Epidermal melanocyte (primary cell): ENCODE results near the gene SDK1.
A peak's percentile ranks its signal among the peaks of the same experiment; 100 is the strongest.

Experiments used
- DNase-seq: peaks from one replicate; pipeline ENCODE4 v3.0.0; 2011; ENCODE audit warnings: low spot score; ENCODE audit not compliant: insufficient read length

The SDK1 gene

GRCh38 chr7:3780016-3780415, 479.0 kb downstream of the SDK1 start:
- DNase-seq = no peak

GRCh38 chr7:3780525-3780924, 479.5 kb downstream of the SDK1 start:
- DNase-seq = no peak

DNA sequence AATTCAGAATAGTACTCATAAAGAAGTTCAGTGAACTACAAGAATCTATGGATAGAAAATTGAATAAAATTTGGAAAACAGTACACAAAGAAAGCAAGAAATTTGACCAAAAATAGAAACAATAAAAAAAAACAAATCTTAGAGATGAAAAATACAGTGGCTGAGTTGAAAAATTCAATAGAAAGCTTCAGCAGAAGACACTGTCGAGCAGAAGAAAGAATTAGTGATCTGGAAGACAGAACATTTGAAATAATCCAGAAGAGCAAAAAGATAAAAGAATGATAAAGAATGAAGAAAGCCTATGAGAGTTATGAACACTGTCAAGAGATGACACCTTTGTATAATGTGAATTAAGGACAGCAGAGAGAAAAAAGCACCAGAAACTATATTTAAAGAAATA, 480.6 kb downstream of the SDK1 start:
- DNase-seq = no peak

DNA sequence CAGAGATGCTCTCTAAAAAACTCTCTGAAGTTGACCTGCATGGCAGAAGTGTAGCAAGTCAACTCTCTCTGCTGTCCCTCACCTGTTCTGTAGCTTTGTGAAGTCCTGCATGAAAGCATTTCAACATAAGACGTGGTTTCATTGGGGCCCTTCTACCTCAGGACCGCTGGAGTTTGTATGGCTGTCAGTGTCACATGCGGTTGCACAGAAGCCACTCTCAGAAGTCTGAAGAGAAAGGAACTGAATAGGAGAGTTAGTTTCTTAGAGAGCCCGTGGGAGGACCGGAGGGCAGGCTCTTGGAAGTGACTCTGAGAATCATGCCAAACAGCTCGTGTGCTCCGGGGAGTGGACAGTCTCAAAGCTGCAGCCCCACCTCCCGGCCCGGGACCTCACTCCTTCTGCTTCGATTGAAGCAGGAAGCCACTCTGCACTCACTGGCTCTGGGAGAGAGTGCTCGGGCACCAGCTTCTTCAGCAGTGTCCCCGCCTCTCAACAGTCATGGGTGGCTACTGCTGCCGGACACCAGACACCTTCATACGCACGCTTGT, 486.7 kb downstream of the SDK1 start:
- DNase-seq = no peak

GRCh38 chr7:3790803-3791202, 489.8 kb downstream of the SDK1 start:
- no peak for DNase-seq

DNA sequence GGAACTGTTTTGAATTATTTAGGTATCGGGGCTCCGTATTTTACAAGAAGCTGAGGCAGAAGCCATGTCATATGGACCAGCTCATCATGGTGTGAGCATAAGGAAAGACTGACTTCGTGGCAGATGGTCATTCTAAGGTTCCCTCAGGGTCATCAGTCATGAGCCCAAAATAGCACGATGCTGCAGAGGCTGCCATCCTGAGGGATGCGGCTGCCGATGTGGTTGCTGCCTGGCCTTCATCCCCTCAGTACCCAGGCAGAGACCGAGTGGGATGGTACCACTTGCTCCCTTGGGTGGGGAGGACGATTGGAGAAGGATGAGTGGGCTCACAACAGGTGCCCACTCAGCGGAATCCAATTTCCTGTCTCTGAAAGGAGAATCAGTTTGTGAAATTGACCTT, 490.3 kb downstream of the SDK1 start:
- DNase-seq = no peak

GRCh38 chr7:3795141-3795540, 494.1 kb downstream of the SDK1 start:
- DNase-seq = no peak

- no peak for DNase-seq
Measured at GRCh38 chr7:3795781-3796180, 494.7 kb downstream of the SDK1 start.

DNA sequence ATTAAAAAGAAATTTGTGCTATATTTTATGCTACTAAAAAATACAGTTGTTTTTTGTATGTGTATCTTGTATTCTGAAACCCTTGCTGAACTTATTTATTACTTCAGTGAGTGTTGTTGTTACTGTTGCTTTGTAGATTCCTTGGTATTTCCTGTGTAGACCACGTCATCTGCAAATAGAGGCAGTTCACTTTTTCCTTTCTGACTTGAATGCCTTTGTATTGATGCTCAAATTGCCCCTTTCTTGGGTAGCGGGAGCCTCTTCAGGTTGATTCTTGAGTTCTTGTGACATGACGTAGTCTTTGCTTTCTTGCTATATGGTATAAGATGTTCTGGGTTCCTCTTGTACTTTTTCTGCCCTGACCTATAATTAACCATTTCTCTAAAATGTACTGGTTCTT, 504.1 kb downstream of the SDK1 start:
- no peak for DNase-seq

GRCh38 chr7:3806516-3806915, 505.5 kb downstream of the SDK1 start:
- DNase-seq = no peak

DNA sequence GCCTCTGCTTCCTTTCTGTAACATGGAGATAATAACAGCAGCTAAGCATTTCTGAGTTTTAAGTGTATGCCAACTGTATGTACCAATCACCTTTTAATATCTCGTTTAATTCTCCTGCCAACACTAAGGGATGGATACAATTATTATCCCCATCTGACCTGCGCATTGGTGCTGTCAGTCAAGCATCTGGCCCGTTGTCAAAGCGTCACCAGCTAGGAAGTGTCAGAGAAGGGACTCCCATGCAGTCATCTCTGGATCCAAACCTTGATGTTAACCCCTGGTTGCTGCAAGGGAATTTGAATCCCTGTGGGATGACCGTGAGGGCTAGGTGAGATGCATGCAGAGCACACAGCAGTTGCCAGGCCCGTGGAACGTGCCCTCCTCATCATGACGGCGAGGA, 506.8 kb downstream of the SDK1 start:
- DNase-seq = no peak

- DNase-seq = no peak
Measured at GRCh38 chr7:3821488-3821887, 520.4 kb downstream of the SDK1 start.

DNA sequence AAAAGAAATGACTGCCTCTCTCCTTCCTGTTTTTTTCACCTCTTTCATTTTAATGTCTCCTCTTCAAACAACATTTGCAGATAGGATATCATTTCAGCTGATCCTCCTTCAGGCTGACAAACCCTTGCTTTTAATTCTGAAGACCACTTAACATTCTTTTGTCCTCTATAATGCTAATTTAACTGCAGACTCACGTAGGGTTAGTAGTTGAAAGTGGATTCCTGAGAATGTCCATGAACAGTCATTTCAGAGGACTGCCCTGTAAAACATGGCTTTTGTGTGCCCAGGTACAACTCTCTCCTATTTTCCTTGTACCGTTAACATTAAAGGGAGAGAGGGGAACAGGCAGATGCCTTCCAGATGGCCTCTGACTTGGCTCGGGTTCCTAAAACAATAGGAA, 524.4 kb downstream of the SDK1 start:
- no peak for DNase-seq

DNA sequence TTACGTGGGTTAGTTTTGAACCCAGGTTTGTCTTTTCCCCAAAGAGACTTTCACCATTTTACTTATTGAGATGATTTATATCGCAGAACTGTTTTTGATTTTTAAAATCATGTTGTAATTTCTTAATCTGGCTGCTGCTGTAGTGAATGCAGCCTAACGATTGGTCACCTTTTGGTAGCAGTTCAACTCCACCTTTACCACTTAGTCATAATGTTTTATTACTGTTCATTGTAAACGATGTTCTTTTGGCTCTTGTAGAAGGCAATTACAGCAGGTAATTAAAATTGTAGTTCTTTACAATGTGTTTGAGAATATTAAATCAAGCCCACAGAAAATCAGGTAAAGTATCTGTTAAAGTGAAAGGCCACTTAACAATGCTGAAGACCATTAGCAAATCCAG, 531.1 kb downstream of the SDK1 start:
- no peak for DNase-seq

- DNase-seq = no peak
Measured at GRCh38 chr7:3835109-3835508, 534.1 kb downstream of the SDK1 start.

GRCh38 chr7:3836855-3837254, 535.8 kb downstream of the SDK1 start:
- DNase-seq = no peak

DNA sequence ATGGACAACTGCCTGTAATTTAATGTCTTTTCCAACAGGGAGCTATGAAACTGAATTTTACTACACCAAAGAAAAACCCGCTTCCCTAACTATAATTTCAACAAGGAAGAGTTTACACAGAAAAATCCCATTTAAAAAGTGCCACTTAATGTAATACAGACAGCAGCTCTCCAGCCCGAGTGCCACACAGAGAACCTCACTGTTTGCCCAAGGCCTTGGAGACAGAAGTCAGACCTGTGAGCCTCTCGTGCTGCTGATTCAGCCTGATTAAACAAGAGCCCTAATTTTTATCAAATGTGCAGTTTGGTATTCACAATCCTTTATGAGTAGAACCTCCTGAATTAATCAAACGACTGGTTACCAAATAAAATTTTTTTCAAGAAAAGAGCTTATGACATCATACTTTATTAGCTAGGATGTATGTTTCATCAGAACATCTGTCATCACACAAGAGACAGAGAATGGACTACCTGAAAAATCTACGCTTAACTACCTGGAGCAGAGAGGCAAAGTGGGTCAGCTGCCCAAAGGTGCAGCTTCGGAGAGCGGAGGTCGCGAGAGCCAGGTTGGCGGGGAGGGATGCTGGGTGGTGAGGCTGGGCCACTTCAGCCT, 543.6 kb downstream of the SDK1 start:
- no peak for DNase-seq

DNA sequence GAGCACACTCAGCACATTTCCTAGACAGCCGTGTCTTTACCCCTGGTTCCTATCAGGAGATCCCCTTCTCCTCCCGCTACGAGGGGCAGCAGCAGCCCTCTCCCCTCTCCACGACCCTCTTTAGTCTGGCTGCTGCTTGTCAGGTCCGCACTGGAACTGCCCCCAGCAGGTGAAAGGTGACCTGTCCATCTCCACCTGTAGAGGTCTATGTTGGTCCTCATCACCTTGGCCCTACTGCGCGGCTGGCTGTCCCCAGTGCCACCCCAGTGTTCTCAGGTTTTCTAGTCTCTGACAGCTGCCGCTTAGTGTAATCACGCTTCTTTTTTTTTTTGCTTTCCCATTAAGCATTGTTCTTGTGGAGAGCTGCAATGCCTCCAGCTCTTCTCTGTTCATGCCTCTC, 545.7 kb downstream of the SDK1 start:
- DNase-seq = no peak

- DNase-seq = no peak
Measured at GRCh38 chr7:3847336-3847735, 546.3 kb downstream of the SDK1 start.

GRCh38 chr7:3859431-3859830, 558.4 kb downstream of the SDK1 start:
- no peak for DNase-seq

DNA sequence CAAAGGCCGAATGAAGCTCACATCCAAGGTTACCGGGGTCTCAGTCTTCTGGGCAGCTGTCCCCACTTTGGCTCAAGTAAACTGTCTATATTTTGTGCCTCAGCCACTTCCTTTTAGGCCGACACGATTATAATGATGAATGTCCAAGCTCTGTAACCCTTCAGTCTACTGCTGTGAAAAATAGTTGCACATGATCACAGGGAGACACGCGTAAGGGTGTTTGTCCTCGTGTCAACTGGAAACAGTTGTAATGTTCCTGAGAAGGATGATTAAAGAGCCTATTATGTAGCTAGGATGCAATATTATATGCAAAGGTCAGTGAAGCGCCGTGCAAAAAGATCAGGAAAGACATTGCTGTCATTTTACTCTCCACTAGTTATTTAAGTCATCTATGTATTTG, 559.9 kb downstream of the SDK1 start:
- no peak for DNase-seq

GRCh38 chr7:3861386-3861785, 560.3 kb downstream of the SDK1 start:
- DNase-seq = no peak

GRCh38 chr7:3861941-3862340, 560.9 kb downstream of the SDK1 start:
- peak; percentile 23 for DNase-seq

DNA sequence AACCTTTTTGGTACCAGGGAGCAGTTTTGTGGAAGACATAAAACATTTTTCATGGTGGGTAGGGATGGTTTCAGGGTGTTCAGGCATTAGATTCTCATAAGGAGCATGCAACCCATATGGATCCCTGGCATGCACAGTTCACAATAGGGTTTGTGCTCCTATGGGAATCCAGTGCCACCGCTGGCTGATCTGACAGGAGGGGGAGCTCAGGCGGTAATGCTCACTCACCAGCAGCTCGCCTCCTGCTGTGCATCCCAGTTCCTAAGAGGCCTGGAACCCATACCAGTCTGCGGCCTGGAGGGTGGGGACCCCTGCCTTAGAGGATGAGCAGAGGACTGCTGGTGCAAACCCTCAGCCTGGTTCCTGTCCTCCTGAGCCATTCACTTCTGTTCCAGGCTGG, 561.7 kb downstream of the SDK1 start:
- no peak for DNase-seq
